Camera-type eye (tissue), 1 donor: ENCODE data around the gene TIMP3. TPM values are rescaled to one million over a fixed set of nuclear protein-coding genes. Genes with fewer than 3 reads are reported as not detected.

Experiments
- total RNA-seq: library from RNA; depleted of rRNA; stranded (reverse); fragments of >200 nt; gene quantifications from one replicate; pipeline ENCODE4 v1.2.3, GENCODE V29; 2014

The TIMP3 gene
- total RNA-seq, result 237 TPM

GRCh38 chr22:32801537-32802236 lies at the start of gene TIMP3:
Gene TIMP3, plus strand, starts transcription at chr22:32801705. Its CDS starts 297 bp downstream, at chr22:32802002.

